Neural crest cell (in vitro differentiated cells): Measurements from ENCODE around the gene COASY. TPM values are rescaled to one million over a fixed set of nuclear protein-coding genes. Genes with fewer than 3 reads are reported as not detected.
"Not testable (repeated sequence)": the region's sequence is repeated elsewhere in the genome, so short reads cannot be mapped to it uniquely, and the experiment has no call there.

ENCODE experiments used
- DNase-seq: peaks from one replicate; pipeline ENCODE4 v3.0.0; 2021; ENCODE audit warnings: low read depth, mixed read lengths, low spot score
- H3K27ac Mint-ChIP-seq: one replicate; pipeline ENCODE4 v1.8.0; 2021; ENCODE audit warnings: mild to moderate bottlenecking, mixed read lengths; ENCODE audit not compliant: unreplicated experiment
- H3K27me3 Mint-ChIP-seq: 2 replicates; pipeline ENCODE4 v1.8.0; 2021; ENCODE audit warnings: low read depth, mild to moderate bottlenecking, mixed read lengths
- H3K36me3 Mint-ChIP-seq: 2 replicates; pipeline ENCODE4 v1.8.0; 2021; ENCODE audit warnings: low read depth, mild to moderate bottlenecking, mixed read lengths
- H3K4me1 Mint-ChIP-seq: 2 replicates; pipeline ENCODE4 v1.8.0; 2021; ENCODE audit warnings: mixed read lengths
- H3K4me3 Mint-ChIP-seq: one replicate; pipeline ENCODE4 v1.8.0; 2021; ENCODE audit warnings: mild to moderate bottlenecking, mixed read lengths
- H3K9me3 Mint-ChIP-seq: 2 replicates; pipeline ENCODE4 v1.8.0; 2021; ENCODE audit warnings: mixed read lengths
- total RNA-seq: library from RNA; stranded (reverse); gene quantifications from 2 replicates; pipeline ENCODE4 v1.2.1, GENCODE V29; 2021
- TF ChIP-seq, protein P1 (sequence below): fragments of 200-600 bp; sonication (generic); conservative IDR thresholded peaks from 2 replicates; pipeline ENCODE4 v1.5.0; 2021; ENCODE audit warnings: antibody characterized with exemption, mild to moderate bottlenecking

The COASY gene
- total RNA-seq, 1 donor from 2014 or later: 58.3 TPM

DNA sequence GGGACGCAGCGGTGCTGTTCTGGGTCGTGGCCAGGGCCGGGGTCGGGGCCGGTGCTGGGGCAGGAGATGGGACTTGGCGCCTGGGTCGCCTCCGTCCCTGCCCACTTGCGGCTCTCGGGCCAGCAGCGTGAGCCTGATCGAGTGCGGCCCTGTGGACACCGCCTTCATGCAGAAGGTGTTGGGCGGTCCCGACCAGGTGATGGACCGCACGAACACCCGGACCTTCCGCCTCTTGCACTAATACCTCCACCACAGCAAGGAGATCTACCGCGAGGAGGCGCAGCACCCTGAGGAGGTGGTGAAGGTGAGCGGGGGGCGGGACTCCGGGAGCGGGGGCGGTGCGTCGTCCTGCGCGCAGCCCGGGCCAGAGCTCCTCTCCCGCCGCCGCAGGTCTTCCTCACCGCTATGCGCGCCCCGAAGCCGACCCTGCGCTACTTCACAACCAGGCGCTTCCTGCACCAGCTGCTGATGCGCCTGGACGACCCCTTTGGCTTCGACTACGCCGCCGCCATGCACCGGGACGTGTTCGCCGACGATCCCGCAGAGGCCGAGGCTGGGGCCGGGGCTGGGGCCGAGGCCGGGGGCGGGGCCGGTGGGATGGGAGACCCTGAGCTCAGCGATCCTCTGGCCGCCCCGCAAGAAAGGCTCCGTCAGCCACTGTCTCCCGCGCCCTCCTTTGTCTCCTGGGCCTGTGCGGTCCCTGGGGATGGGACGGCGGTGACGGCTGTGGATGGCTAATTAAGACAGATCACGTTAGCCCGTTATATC lies 13.7 kb upstream of the COASY start:
- H3K36me3 Mint-ChIP-seq: no peaks in the 10 kb centered on the region
- peaks cover 13% of the 10 kb centered on the region for H3K4me1 Mint-ChIP-seq
- H3K4me3 Mint-ChIP-seq: peak overlapping the region; percentile 72
- H3K9me3 Mint-ChIP-seq: no peaks in the 10 kb centered on the region
- H3K27me3 Mint-ChIP-seq: peaks cover 2% of the 10 kb centered on the region
- peak; percentile 52 for DNase-seq
- H3K27ac Mint-ChIP-seq: peak overlapping the region; percentile 27
- TF ChIP-seq, protein P1, sequence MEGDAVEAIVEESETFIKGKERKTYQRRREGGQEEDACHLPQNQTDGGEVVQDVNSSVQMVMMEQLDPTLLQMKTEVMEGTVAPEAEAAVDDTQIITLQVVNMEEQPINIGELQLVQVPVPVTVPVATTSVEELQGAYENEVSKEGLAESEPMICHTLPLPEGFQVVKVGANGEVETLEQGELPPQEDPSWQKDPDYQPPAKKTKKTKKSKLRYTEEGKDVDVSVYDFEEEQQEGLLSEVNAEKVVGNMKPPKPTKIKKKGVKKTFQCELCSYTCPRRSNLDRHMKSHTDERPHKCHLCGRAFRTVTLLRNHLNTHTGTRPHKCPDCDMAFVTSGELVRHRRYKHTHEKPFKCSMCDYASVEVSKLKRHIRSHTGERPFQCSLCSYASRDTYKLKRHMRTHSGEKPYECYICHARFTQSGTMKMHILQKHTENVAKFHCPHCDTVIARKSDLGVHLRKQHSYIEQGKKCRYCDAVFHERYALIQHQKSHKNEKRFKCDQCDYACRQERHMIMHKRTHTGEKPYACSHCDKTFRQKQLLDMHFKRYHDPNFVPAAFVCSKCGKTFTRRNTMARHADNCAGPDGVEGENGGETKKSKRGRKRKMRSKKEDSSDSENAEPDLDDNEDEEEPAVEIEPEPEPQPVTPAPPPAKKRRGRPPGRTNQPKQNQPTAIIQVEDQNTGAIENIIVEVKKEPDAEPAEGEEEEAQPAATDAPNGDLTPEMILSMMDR: peak; percentile 63

DNA sequence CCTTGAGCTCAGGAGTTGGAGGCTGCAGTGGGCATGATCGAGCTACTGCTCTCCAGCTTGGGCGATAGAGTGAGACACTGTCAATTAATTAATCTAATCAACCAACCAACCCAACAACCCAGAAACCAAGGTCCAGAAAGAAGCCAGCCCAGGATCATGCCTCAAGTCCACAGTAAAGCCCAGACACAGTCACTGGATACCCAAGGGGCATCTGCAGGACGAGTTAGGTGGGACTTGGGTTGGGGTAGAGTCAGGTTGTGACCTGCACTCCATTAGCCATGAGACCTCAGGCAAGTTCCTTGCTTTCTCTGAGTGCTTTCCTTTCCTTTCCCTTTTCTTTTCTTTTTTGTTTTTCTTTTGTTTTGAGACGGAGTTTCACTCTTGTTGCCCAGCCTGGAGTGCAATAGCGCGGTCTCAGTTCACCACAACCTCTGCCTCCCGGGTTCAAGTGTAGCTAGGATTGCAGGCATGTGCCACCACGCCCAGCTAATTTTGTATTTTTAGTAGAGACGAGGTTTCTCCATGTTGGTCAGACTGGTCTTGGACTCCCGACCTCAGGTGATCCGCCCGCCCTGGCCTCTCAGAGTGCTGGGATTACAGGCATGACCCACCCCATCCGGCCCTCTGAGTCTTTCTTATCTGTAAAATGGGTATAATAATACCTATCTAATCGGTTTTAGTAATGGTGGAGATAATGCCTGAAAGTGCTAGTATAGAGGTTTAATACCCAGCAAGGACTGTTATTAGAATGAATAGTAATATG lies 12.8 kb upstream of the COASY start:
- Mint-ChIP-seq H3K9me3 (no peaks in the 10 kb centered on the region), H3K36me3 (no peaks in the 10 kb centered on the region), H3K4me1 (peaks cover 13% of the 10 kb centered on the region), H3K4me3 (peak overlapping the region; percentile 72), H3K27me3 (peaks cover 2% of the 10 kb centered on the region), H3K27ac (peak overlapping the region; percentile 35)
- TF ChIP-seq, protein P1: no peak
- no peak for DNase-seq

DNA sequence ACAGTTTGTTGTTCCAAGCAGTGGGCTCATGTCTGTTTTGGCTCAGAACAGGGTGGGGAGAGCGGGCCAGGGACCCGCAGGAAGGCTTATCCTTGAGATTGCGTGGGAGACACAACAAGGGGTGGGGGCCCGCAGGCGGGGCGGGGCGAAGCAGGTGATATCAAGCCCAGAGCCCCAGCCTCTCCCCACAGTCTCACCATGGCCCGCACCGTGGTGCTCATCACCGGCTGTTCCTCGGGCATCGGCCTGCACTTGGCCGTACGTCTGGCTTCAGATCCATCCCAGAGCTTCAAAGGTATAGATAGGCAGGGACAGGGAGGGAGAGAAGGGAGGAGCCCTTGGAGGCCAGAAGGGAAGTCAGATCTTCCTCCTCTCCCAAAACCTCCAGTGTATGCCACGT lies 9.2 kb upstream of the COASY start, which contains the start of gene HSD17B1:
HSD17B1 (plus strand) TSS at position 188 of the 400 bp plus-strand sequence; CDS start at position 199, 11 bp downstream.
- not testable (repeated sequence) for H3K27ac Mint-ChIP-seq, DNase-seq, H3K9me3 Mint-ChIP-seq, H3K36me3 Mint-ChIP-seq, H3K27me3 Mint-ChIP-seq
- Mint-ChIP-seq H3K4me3 (peak within 1 kb of the TSS; percentile 92), H3K4me1 (peaks cover 29% of the 10 kb centered on the region)

DNA sequence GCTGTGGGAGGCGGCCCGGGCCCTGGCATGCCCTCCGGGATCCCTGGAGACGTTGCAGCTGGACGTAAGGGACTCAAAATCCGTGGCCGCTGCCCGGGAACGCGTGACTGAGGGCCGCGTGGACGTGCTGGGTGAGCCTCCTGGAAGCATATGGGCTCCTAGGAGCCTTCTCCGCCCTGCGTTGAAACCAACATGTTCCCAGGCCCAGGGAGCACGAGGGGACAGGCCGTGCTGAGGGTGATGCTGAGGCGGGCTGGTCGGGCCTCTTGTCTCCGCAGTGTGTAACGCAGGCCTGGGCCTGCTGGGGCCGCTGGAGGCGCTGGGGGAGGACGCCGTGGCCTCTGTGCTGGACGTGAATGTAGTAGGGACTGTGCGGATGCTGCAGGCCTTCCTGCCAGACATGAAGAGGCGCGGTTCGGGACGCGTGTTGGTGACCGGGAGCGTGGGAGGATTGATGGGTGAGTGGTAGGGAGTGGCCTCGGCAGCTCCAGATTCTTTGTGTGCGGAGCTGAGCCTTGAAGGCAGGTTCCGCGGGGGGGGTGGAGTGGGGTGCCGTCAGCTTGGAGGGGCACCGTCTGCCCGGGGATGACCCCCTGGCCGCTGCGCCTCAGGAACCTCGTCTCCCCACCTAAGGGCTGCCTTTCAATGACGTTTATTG lies 8.7 kb upstream of the COASY start:
- Mint-ChIP-seq H3K4me1 (peaks cover 29% of the 10 kb centered on the region), H3K9me3 (no peaks in the 10 kb centered on the region), H3K4me3 (peak overlapping the region; percentile 92), H3K27ac (no peak overlapping the region), H3K36me3 (no peaks in the 10 kb centered on the region), H3K27me3 (peaks cover 2% of the 10 kb centered on the region)
- TF ChIP-seq, protein P1: no peak
- no peak for DNase-seq

DNA sequence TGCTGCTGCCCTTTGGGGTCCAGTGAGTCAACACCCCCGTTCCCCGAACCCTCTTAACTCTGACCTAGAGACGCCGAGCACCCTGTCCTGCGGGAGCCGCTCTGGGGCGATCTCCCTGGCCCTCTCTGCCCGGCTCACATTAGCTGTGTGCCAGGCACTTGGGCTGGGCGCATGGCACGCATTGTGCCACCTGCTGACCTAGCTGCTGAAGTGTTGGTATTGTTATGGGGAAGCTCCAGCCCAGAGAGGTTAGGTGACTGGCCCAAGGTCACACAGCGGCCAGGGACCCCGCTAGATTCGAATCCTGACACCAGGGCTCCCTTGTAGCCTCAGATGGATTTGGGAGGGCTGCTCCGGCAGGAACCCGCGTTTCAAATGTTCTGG lies 8.1 kb upstream of the COASY start:
- Mint-ChIP-seq H3K27me3 (peaks cover under 1% of the 10 kb centered on the region), H3K4me3 (peak overlapping the region; percentile 92), H3K27ac (no peak overlapping the region), H3K36me3 (no peaks in the 10 kb centered on the region), H3K9me3 (no peaks in the 10 kb centered on the region), H3K4me1 (peaks cover 26% of the 10 kb centered on the region)
- TF ChIP-seq, protein P1: no peak
- DNase-seq: no peak
